Motor neuron (in vitro differentiated cells): ENCODE results near the gene KCNK7. TPM values are rescaled to one million over a fixed set of nuclear protein-coding genes. Genes with fewer than 3 reads are reported as not detected.

Experiments used
- ATAC-seq, 8 experiments: fragments of 200-7000 bp; cut with Tn5 transposase; replicated peaks in 6 of 8; 2 replicates each; pipeline ENCODE4 v1.8.0; 2021; ENCODE audit warnings: mild to moderate bottlenecking in 8 of 8, moderate library complexity in 8 of 8
- H3K27ac ChIP-seq, 2 donors: fragments of 250-450 bp; sonication (Bioruptor Pico); 2 replicates each; pipeline ENCODE4 v1.9.0; 2021; ENCODE audit warnings: antibody characterized with exemption in 2 of 2, mild to moderate bottlenecking in 2 of 2, moderate library complexity in 1 of 2
- H3K4me1 ChIP-seq, 2 donors: fragments of 250-450 bp; sonication (Bioruptor Pico); replicated peaks in 1 of 2; 2 replicates each; pipeline ENCODE4 v1.6.1; 2021; ENCODE audit warnings: antibody characterized with exemption in 2 of 2, mild to moderate bottlenecking in 2 of 2, moderate library complexity in 1 of 2
- H3K4me3 ChIP-seq, 5 donors: fragments of 250-450 bp; sonication (Bioruptor Pico); 2 replicates each; pipeline ENCODE4 v1.9.0; 2021; ENCODE audit warnings: antibody characterized with exemption in 5 of 5, mild to moderate bottlenecking in 5 of 5, moderate library complexity in 4 of 5
- WGBS, 10 experiments: fragments of 450-650 bp; shearing (Covaris generic); methylation state at CpG; one replicate each; pipeline ENCODE4 v1.0.0; 2022; 5-methylcytosine and 5-hydroxymethylcytosine counted together
- in situ Hi-C, 9 experiments: fragments of 400-800 bp; cut with MboI; loops; one replicate each; pipeline ENCODE4 v1.15.0; 2021; ENCODE audit warnings: low sequenced_read_pairs in 9 of 9, low pct_unique_long_range_greater_than_20kb in 2 of 9; ENCODE audit not compliant: unreplicated experiment in 9 of 9
- total RNA-seq, 8 experiments: library from RNA; unstranded; fragments of 300-600 nt; gene quantifications; 2 replicates each; pipeline versions ENCODE4 v1.2.3 to v1.2.4, GENCODE V29; 2022

KCNK7 gene
- total RNA-seq, 8 experiments from 2014 or later: 0.18 to 1.9 (median 0.38) TPM; not detected in 1

DNA sequence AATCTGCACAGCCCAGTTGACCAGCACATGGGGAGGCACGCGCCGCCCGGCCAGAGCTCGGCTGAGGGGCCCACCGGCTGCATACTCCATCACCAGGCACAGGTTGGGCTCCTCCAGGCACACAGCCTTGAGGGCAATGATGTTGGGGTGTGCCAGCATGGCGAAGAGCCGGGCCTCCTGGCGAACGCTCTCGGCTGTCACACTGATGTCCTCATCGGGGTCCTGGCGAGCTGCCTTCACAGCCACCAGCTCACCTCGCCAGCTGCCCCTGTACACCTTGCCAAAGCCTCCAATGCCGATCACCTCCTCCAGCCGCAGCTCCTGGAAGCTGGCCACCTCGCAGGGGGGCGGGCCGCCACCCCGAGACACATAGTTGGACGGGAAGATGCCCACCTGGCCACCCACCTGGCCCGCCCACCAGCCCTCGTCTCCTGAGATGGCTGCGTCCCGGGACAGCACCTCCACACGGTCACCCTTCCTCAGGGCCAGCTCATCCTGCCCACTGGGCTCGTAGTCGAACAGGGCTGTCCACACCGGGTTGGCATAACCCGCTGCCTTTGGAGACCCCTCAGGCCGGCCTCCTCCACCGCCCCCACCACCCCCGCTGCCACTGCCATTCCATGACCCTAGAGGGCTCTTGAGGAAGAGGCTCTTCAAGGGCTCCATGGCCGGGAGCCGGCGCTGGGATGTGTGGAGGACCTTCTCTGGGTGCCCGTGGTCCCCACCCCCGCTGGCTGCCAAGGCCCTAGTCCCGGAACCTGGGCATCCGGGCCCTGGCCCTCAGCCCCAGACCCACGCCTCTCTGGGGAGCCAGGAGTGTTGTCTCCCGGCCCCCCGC is 17.7 kb upstream of the KCNK7 start:
- no peak for ATAC-seq
- in situ Hi-C loops: no loop called here
- no CpG with 5 or more reads among the region's 43 CpGs for WGBS, 10 experiments
- Histone ChIP-seq H3K27ac (peak overlapping the region; percentile 48 to 70), H3K4me3 (peak overlapping the region; percentile 66 to 97 (median 75)), H3K4me1 (peaks cover 20 to 26% of the 10 kb centered on the region in 2 donors)

DNA sequence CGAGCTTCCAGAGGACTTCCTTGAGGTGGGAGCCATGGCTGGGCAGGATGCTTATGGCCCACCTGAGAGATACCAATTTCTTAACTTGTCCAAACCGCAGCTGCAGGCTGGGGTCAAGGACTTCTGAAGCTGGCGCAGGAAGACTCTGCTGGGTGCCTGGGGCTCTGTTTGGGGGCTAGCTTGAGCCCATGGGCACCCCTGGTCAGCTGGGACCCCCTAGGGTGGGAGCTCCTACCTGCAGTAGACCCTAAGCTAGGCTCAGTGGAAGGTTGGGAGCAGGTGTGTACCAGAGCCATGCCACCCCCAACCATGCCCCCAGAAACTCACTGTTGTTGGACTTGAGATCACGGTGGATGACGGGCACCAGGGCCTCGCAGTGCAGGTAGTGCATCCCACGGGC is 17.1 kb upstream of the KCNK7 start:
- peak overlapping the region in 1 of 5 donors; percentile 97 for H3K4me3 ChIP-seq
- 81 to 100% methylated on average over 1 to 2 of the region's 7 CpGs; no CpG with 5 or more reads in 8 of the 10 experiments for WGBS, 10 experiments
- H3K4me1 ChIP-seq: peaks cover 22 to 30% of the 10 kb centered on the region in 2 donors
- ATAC-seq: no peak
- in situ Hi-C loops: no loop called here
- no peak overlapping the region for H3K27ac ChIP-seq

DNA sequence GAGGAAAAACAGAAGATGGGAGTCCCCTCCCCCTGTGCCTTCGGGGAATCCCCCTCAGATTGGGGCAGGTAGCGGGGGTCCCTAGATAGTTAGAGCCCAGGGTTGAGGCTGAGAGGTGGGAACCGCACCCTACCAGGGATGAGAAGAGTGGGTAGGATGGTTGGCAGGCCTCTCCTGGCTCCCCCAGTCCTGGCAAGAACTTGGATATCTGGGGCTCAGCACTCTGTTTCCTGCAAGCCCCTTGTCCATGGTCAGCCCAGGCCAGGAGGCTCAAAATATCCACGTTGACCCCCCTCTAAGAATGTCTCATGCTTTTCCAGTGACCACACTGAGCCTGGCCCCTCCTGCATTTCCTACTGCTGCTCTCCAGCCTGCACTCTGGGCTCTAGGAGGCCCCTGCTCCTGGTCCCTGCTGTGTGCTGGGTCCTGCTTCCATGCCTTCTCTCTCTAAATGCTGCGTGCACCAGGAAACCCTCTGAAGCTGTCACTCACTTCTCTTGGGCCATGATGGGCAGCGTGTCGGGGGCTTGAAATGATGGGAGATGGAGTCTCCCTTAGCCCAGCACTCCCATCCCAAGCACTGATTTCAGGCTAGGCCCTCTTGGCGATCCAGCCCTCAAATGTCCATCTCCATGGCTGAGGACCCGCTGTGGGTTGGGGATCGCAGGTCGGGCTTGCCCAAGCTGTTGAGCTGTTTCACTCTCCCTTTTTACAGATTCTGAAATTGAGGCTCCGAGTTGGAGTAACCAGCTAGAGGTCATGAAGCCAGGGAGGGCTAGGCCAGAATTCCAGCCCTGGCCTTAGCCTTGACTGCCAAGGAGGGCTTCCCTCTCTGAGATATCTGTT is 16.4 kb upstream of the KCNK7 start:
- H3K4me3 ChIP-seq: no peak overlapping the region
- 33 to 100% (median 65%) methylated on average over 1 to 7 of the region's 12 CpGs; no CpG with 5 or more reads in 5 of the 10 experiments for WGBS, 10 experiments
- no peak overlapping the region for H3K27ac ChIP-seq
- in situ Hi-C loops: no loop called here
- ATAC-seq: no peak
- peaks cover 26 to 32% of the 10 kb centered on the region in 2 donors for H3K4me1 ChIP-seq

DNA sequence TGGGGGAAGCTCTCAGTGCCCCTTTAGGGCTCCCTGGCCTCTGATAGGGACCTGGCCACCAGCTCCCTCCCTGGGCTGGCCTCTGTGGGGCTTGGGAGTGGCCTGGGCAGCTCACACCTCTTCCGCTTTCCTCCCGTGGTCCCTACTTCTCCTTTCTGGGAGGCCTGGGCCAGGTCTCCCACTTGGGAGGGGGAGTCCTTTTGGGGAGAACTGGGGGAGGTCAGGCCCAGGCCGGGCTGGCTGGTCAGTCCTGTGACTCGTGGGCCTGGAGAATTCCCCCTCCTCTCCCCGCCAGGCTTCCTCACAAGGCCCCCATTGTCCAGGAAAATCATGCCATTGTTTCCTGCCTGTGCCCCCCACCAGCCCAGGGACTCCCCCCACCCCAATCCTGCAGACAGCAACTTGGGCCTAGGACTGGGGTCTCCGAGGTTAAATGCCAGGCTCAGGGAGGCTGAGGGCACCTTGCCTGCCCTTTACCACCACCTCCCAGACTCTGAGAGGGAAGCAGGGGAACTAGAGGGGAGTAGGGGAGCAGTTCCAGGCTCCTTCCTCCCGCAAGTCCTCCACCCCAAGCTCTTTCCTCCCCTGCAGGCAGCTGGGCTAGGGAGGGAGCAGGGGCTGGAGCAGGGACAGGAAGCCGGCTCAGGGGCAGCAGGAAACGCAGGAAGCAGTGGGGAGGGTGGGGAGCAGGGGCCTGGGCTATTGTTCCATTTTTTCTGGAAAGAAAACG is 15.6 kb upstream of the KCNK7 start:
- no peak overlapping the region for H3K27ac ChIP-seq
- WGBS, 10 experiments: 30 to 57% methylated on average over 2 of the region's 10 CpGs; no CpG with 5 or more reads in 8 of the 10 experiments
- H3K4me3 ChIP-seq: no peak overlapping the region
- in situ Hi-C loops: no loop called here
- ATAC-seq: no peak
- peaks cover 25 to 29% of the 10 kb centered on the region in 2 donors for H3K4me1 ChIP-seq

DNA sequence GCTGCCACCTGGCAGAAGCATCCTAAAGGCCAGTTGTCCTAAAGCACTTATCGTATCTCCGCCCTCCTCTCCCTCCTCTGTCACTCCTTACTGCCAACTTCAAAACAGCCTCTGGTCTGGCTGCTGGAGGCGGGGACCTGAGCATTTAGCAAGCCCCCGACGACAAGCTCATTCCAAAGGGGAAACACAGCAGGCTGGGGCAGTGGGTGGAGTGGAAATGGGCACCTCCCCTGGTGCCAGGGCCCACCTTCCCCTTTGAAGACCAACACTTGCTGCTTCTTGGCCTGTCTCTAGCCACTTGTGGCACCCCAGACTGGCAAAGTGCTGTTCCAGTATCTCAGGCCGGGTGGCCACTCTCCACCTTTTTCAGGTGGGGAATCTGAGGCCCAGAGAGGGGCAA is 14.8 kb upstream of the KCNK7 start:
- 40 to 86% (median 73%) methylated on average over 1 to 4 of the region's 6 CpGs; no CpG with 5 or more reads in 6 of the 10 experiments for WGBS, 10 experiments
- Histone ChIP-seq H3K4me3 (no peak overlapping the region), H3K4me1 (peaks cover 25 to 29% of the 10 kb centered on the region in 2 donors), H3K27ac (no peak overlapping the region)
- no peak for ATAC-seq
- in situ Hi-C loops: no loop called here

DNA sequence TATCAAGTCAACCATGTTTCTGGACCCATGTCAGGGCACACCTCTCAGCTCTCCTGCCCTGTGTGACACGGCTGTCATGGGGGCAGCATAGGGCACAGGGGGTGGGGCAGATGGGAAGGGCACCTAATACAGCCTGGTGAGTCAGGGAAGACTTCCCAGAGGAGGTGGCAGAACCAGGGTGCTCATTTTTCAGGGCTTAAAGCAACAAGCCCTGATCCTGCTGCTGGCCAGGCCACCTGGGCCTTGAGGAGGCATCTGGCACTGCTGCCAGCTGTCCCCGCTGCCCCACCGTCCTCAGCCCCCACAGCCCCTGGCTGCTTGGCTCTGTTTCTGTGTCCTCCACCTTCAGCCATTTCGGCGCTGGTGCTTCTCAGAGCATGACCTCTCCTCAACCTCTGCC is 14.1 kb upstream of the KCNK7 start:
- 60 to 81% methylated on average over 1 to 5 of the region's 5 CpGs; no CpG with 5 or more reads in 8 of the 10 experiments for WGBS, 10 experiments
- H3K27ac ChIP-seq: no peak overlapping the region
- no peak for ATAC-seq
- in situ Hi-C loops: no loop called here
- H3K4me3 ChIP-seq: no peak overlapping the region
- H3K4me1 ChIP-seq: peaks cover 25 to 29% of the 10 kb centered on the region in 2 donors

DNA sequence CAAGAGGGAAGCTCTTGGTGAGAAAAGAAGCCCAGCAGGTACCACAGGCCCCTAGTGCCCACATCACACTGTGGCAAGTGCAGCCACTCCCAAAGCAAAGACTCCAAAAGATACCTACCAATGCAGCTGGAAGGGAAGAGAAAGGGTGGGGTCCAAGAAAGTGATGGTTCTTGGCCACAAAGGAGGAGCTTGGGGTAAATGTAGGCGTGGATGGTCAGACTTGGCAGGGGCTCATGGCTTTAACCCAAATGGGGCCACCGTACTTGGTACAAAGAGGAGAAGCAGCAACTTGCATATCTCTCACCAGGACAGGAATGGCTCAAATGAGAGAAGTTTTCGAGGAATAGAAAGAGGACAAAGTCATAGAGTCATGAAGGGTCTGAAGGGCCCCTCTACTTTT is 13.6 kb upstream of the KCNK7 start:
- ATAC-seq: no peak
- 29 to 100% (median 100%) methylated on average over 1 to 3 of the region's 3 CpGs; no CpG with 5 or more reads in 5 of the 10 experiments for WGBS, 10 experiments
- H3K27ac ChIP-seq: no peak overlapping the region

DNA sequence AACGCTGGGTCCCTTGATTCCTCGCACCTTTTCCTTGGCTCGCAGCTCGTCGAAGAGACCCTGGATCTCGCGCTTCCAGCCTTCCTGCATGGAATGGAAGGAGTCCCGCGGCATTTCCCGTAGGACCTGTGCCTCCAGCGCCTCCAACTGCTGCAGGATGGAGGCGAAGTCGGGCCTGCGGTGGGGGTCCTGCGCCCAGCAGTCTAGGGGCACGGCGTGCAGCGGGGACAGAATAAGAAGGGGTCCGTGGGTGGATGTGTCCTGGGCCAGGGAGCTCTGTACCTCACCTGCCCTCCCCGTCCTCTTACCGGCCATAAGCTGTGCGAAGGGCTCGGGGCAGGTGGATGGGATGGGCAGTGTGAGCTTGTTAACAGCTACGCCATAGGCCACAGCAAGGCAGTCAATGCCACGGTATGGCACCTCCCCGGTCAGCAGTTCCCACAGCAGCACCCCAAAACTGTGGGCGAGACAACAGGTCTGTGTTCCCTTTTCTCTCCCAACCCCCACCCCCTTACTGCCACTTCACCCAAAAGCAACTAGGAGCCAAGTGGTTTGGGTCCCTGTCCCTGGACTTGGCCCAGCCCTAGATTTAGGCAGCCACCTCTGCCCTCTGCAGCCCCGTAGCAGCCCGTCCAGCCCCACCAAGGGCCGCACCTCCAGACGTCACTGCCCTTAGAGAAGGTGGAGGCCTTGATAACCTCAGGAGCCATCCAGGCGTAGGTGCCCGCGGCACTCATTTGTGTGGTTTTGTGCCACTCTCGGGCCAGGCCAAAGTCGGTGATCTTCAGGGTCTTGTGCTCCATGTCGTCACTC is 12.2 kb upstream of the KCNK7 start:
- H3K4me1 ChIP-seq: peaks cover 16 to 25% of the 10 kb centered on the region in 2 donors
- H3K27ac ChIP-seq: no peak overlapping the region
- H3K4me3 ChIP-seq: peak overlapping the region; percentile 29 to 37 (median 33)
- in situ Hi-C loops: no loop called here
- 54 to 100% (median 98%) methylated on average over 1 to 12 of the region's 37 CpGs; no CpG with 5 or more reads in 3 of the 10 experiments for WGBS, 10 experiments
- ATAC-seq: no peak

More for the DNA sequence above, 13.6 kb upstream of the KCNK7 start:
- Histone ChIP-seq H3K4me3 (no peak overlapping the region), H3K4me1 (peaks cover 25 to 29% of the 10 kb centered on the region in 2 donors)
- in situ Hi-C loops: no loop called here

DNA sequence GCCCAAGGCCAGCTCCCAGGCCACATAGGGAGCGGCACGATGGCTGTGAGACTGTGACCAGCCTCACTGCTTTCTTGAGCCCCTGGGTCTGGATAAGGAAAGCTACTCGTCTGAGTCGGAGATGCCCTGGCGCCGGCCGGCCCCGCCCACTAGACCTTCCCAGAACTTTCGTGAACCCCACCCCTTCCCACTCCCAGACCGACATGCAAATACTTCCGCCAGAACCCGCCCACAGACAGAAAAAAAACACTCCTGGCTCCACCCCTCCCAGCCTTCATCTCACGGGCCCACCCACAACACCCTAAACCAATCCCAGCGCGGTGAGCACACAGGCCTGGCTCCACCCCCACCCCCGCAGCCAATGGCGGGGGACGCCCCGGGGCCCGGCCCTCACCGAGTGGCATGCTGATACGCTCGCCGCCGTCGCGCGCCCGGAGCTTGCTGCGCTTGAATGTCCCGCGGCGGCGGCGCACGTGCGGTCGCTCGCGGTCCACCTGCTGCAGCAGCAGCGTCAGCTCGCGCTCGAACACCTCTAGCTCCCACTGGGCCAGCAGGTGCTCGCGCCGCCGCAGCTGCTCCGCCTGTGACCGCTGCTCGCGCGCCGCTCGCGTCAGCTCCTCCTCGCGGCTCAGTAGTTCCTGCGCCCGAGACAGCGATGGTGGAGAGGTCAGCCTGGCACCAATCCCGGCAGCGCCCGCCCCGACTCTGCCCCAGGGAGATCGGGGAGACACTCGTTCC is 11.4 kb upstream of the KCNK7 start:
- in situ Hi-C loops: no loop called here
- Histone ChIP-seq H3K4me3 (peak overlapping the region; percentile 29 to 37 (median 33)), H3K4me1 (peaks cover 13 to 21% of the 10 kb centered on the region in 2 donors), H3K27ac (no peak overlapping the region)
- no CpG with 5 or more reads among the region's 67 CpGs for WGBS, 10 experiments
- ATAC-seq: peak; percentile 89 to 99 (median 98)

DNA sequence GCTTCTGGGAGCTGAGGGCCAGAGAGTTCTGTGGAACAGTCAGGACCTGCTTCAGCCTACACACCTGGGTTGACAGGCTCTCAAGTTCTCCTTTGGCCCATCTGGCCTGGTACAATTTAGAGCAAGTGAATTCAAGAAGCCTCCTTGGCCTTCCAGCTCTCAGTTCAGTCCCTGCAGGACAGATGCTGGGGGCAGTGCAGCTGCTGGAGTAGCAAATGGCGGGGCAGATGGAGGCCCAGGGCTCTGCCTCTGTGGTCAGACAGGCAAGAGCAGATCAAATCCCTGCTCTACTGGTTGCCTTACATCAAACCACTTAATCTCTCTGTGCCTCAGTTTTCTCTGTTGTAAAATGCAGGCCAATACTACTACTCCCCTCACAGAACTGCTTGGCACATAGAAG is 8.7 kb upstream of the KCNK7 start:
- no peak for ATAC-seq
- Histone ChIP-seq H3K27ac (no peak overlapping the region), H3K4me1 (peaks cover 8 to 9% of the 10 kb centered on the region in 2 donors), H3K4me3 (no peak overlapping the region)
- in situ Hi-C loops: no loop called here
- 80 to 100% (median 100%) methylated on average over 1 of the region's 1 CpG; no CpG with 5 or more reads in 7 of the 10 experiments for WGBS, 10 experiments

DNA sequence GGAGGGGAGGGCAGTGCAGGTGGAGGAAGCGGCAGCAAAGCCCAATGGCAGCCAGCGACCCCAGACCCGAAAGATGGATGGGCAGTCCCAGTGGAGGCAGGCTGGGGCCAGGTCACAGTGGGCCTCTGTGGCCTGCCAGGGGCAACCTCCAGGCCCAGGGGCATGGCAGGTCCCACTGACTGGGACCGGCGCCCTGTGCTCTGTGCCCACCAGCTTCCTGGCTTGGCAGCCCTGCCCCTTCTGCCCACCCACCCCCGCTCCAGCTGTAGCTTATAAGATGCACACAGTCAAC is 4.3 kb upstream of the KCNK7 start:
- peak in 1 of 8 experiments; percentile 6 for ATAC-seq
- in situ Hi-C loops: no loop called here
- no peak overlapping the region for H3K27ac ChIP-seq
- WGBS, 10 experiments: no CpG with 5 or more reads among the region's 6 CpGs
- H3K4me1 ChIP-seq: no peaks in the 10 kb centered on the region
- no peak overlapping the region for H3K4me3 ChIP-seq
